ENCODE measurements around the gene ETS2. TPM values are rescaled to one million over a fixed set of nuclear protein-coding genes. Genes with fewer than 3 reads are reported as not detected.

The ETS2 gene
- total RNA-seq, 2 experiments from 2014 or later = 29.6 to 30.6 TPM

- ChIA-PET CTCF (interaction anchor here (1.1 kb wide), 1 partner anchor 29 kb away, joined by 3 read pairs; no protein-coding TSS in a partner anchor), POLR2A (interaction anchor here (0.6 kb wide), 1 partner anchor 29 kb away, joined by 3 read pairs; no protein-coding TSS in a partner anchor)
Observed at GRCh38 chr21:38798081-38798480, 7.6 kb upstream of the ETS2 start.

GRCh38 chr21:38798481-38798882 lies 7.2 kb upstream of the ETS2 start:
- ChIA-PET POLR2A (no interaction called here), CTCF (interaction anchor here (1.1 kb wide), 1 partner anchor 30 kb away, joined by 3 read pairs; no protein-coding TSS in a partner anchor)

GRCh38 chr21:38800046-38800758 lies 5.5 kb upstream of the ETS2 start:
- ChIA-PET POLR2A (interaction anchor here (0.6 kb wide), 1 partner anchor 34 kb away, joined by 4 read pairs; no protein-coding TSS in a partner anchor), CTCF (no interaction called here)

GRCh38 chr21:38800924-38801744 lies 4.6 kb upstream of the ETS2 start:
- ChIA-PET CTCF (interaction anchor here (0.6 to 1.4 kb wide), 2 partner anchors 33 to 126 kb away, joined by 4 read pairs; no protein-coding TSS in a partner anchor), POLR2A (interaction anchor here (0.6 to 1.1 kb wide), 2 partner anchors 32 to 35 kb away, joined by 3 to 4 read pairs; no protein-coding TSS in a partner anchor)

DNA sequence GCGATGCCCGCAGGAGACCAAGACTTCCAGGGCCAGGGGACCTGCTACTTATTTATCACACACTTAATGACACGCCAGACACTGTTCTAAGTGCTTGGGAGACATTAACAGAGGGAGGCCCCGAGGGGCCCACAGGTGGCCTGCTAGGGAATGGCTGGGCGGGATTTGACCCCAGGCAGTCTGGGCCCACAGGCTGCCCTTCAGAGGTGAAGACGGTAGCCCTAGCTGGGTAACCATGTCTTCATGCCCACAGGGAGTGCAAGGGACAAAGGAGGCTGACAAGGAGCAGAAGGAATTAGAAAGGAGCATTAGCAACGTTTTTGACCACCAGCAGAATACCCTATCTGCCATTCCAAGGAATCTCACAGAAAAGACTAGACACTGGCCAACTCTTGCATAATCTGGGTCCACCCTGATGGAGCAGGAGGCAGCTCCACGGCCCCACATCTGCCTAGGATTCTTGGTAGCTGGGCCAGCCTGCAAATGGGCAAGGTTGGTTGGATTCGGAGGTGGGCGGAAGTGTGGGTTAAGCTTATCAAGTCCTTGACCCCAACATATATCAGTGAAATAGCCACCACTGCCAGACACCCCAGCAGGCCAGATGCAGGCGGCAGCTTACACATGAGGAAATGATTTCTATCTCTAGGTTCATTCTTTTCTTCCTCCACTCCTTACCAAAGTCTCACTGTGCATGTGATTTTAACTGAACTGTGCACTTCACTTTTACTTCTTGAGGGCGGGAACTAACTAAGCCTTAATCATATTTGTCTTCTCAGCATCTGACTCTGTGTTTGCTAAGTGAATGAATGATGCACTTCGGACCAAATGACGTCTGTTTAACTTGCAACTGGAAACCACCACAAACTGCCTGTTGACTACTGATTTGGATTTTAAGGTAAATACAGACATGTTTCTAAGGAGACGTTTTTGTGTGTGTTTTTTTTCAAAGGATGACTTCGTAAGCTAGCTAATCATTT lies 3.4 kb upstream of the ETS2 start:
- POLR2A ChIA-PET = interaction anchor here (0.7 kb wide), 1 partner anchor 33 kb away, joined by 10 read pairs; no protein-coding TSS in a partner anchor
- CTCF ChIA-PET = interaction anchor here (1.0 to 1.4 kb wide), 2 partner anchors 11 to 34 kb away, joined by 3 to 4 read pairs; no protein-coding TSS in a partner anchor

- POLR2A ChIA-PET = interaction anchor here (0.7 kb wide), 1 partner anchor 34 kb away, joined by 10 read pairs; no protein-coding TSS in a partner anchor
- CTCF ChIA-PET = interaction anchor here (1.0 to 2.0 kb wide), 2 partner anchors 12 to 34 kb away, joined by 3 to 6 read pairs; no protein-coding TSS in a partner anchor
Observed at GRCh38 chr21:38803075-38803660, 2.6 kb upstream of the ETS2 start.

GRCh38 chr21:38804030-38804788 lies 1.5 kb upstream of the ETS2 start:
- POLR2A ChIA-PET = interaction anchor here (0.6 kb wide), 2 partner anchors 11 to 111 kb away, joined by 3 read pairs; no protein-coding TSS in a partner anchor
- CTCF ChIA-PET = interaction anchor here (0.9 to 2.0 kb wide), 3 partner anchors 27 to 35 kb away, joined by 3 to 6 read pairs (median 4); no protein-coding TSS in a partner anchor

DNA sequence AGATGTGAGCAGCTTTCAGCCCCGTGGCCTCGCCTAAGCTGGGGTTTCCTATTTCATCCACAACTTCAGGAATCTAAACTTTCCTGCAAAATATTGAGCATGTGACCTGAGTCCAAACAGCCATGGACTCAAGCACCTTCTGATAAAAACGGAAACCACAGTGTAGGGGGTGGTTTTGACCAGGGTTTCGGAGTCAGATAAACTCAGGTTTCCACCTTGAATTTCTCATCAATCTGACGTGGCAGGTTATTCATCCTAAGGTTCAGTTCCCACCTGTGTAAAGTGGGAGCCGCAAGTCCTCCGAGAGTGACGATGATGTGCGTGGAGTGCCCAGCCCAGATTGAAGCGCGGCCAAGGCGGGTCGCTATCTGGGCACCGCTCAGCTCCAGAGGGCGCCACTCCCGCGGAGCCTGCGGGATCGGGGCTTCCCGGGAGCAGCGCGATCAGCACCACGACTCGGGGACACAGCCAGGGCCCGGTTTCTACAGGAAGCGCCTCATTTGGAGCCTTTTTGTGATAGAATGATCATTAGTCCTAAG lies 871 bp upstream of the ETS2 start:
- ChIA-PET CTCF (interaction anchor here (0.9 to 2.0 kb wide), 3 partner anchors 28 to 36 kb away, joined by 3 to 6 read pairs (median 4); no protein-coding TSS in a partner anchor), POLR2A (interaction anchor here (0.6 kb wide), 1 partner anchor 110 kb away, joined by 3 read pairs; no protein-coding TSS in a partner anchor)

DNA sequence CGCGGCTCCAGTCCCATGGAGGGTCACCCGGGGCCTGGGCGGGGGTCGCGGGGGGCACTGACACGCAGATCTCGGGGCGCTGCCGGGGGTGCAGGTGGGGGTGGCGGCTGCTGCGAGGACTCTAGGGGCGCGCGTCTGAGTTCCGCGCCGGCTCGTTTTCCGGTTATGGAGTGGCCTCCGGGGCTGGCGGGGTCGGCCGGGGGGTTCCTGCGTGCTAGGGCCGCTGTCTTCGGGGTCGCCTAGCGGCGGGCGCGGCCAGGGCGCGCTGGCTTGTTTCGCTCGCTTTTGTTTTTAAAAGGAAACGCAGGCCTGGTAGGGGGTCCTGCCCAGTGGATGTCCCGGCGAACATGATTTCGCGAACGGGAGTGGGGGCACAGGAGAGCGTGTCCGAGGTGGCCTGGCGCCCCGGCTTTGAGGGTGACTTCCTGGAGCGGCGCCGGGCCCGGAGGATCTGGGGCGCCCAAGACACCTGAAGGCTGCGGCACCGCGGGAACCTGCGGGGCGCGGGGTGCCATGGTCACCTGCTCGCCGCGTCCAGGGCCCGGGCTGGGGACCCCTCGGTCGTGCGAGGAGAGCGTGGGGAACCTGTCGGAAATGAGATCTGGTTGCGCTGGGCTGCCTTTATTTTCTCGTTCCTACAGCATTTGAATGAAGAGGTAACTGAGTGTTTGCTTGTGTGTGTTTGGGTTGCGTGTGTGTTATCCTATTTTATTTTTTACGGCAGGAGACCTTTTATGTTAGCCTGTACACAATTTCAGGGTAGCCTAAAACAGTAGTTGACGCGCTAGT lies 618 bp downstream of the ETS2 start:
- CTCF ChIA-PET = interaction anchor here (0.6 kb wide), 1 partner anchor 346 kb away, joined by 3 read pairs; no protein-coding TSS in a partner anchor
- POLR2A ChIA-PET = interaction anchor here (0.7 kb wide), 1 partner anchor 37 kb away, joined by 3 read pairs; no protein-coding TSS in a partner anchor

DNA sequence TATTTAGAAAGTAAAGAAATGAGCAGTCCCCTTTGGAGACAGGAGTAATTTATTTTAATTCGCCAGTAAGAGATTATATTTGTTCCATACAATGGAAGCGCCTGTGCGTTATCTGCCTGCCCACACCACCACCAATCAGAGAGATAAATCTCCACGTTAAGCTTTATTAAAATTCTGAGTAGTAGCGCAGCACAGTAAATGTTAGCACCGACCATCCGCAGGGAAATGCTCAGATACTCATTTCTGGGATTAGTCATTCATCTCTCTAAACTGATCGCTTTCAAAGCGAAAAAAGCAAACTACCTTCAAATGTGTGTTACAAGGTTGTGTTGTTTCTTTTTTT lies 1.2 kb downstream of the ETS2 start:
- CTCF ChIA-PET = interaction anchor here (0.6 kb wide), 1 partner anchor 346 kb away, joined by 3 read pairs; no protein-coding TSS in a partner anchor

DNA sequence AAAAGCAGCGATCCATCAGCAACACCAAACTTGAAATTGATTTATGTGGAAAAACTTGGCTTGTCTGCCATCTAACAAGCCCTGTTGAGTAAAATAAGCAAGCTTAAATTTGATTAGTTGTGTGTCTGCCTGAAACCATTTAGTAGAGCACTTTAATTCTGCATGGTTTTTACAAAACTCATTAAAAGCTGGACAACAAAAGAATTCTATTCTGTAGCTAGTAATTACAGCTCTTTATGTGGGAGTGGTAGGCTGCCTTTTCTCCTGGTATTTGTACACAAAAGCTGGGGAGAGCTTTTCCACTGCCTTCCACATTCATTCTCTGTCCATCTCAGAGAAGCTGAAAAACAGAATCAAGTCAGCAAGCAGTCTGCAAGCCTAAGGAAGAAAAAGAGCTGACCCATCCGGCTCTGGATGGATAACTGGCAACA lies 1.7 kb downstream of the ETS2 start:
- CTCF ChIA-PET = interaction anchor here (0.6 kb wide), 1 partner anchor 345 kb away, joined by 3 read pairs; no protein-coding TSS in a partner anchor
- POLR2A ChIA-PET = interaction anchor here (0.7 to 1.4 kb wide), 5 partner anchors 38 to 376 kb away, joined by 3 to 6 read pairs (median 3); partner anchors contain the start of gene PSMG1

More for the DNA sequence above, 1.2 kb downstream of the ETS2 start:
- POLR2A ChIA-PET = interaction anchor here (0.7 to 1.4 kb wide), 3 partner anchors 38 to 377 kb away, joined by 3 read pairs; partner anchors contain the start of gene PSMG1

GRCh38 chr21:38807986-38808385 lies 2.3 kb downstream of the ETS2 start:
- POLR2A ChIA-PET = interaction anchor here (0.7 to 1.4 kb wide), 3 partner anchors 177 to 376 kb away, joined by 3 to 6 read pairs (median 5); partner anchors contain the start of gene PSMG1
- CTCF ChIA-PET = no interaction called here

GRCh38 chr21:38809198-38809878 lies 3.6 kb downstream of the ETS2 start:
- CTCF ChIA-PET = no interaction called here

GRCh38 chr21:38810034-38810825 lies 4.5 kb downstream of the ETS2 start:
- CTCF ChIA-PET = interaction anchor here (1.4 kb wide), 1 partner anchor 76 kb away, joined by 3 read pairs; no protein-coding TSS in a partner anchor
- POLR2A ChIA-PET = no interaction called here

More at GRCh38 chr21:38809198-38809878, 3.6 kb downstream of the ETS2 start:
- POLR2A ChIA-PET = interaction anchor here (0.5 to 1.0 kb wide), 2 partner anchors 27 to 41 kb away, joined by 3 to 4 read pairs; no protein-coding TSS in a partner anchor
